Fibroblast of the aortic adventitia (primary cell): Measurements from ENCODE around the gene MCM3AP. TPM values are rescaled to one million over a fixed set of nuclear protein-coding genes. Genes with fewer than 3 reads are reported as not detected.

Experiments
- DNase-seq: peaks from one replicate; pipeline ENCODE4 v3.0.0-alpha.2; 2010; ENCODE audit warnings: low read depth
- H3K4me3 ChIP-seq: 2 replicates; pipeline ENCODE4 v1.5.1; 2011; ENCODE audit warnings: low read depth, mild to moderate bottlenecking, control low read depth, low read length, moderate library complexity
- CTCF ChIP-seq: IDR thresholded peaks from 2 replicates; pipeline ENCODE4 v1.5.1; 2011; ENCODE audit warnings: mild to moderate bottlenecking, low read length, control low read depth, inconsistent platforms; ENCODE audit not compliant: insufficient read depth
- total RNA-seq: library from RNA; depleted of rRNA; stranded (reverse); fragments of >200 nt; gene quantifications from 2 replicates; pipeline ENCODE4 v1.2.3, GENCODE V29; 2012; ENCODE audit warnings: low replicate concordance

The MCM3AP gene
- total RNA-seq, 1 donor, result 66.4 TPM

- TF ChIP-seq CTCF, result no peak
- DNase-seq, result no peak
These were observed 74.9 kb downstream of the MCM3AP start for GRCh38 chr21:46210378-46211136.

GRCh38 chr21:46208761-46209721 lies 76.4 kb downstream of the MCM3AP start:
- no peak for DNase-seq
- TF ChIP-seq CTCF, result no peak

More at GRCh38 chr21:46210378-46211136, 74.9 kb downstream of the MCM3AP start:
- H3K4me3 ChIP-seq, result no peak overlapping the region

GRCh38 chr21:46207920-46208591 lies 77.4 kb downstream of the MCM3AP start:
- TF ChIP-seq CTCF, result no peak
- no peak for DNase-seq
- no peak overlapping the region for H3K4me3 ChIP-seq

More at GRCh38 chr21:46208761-46209721, 76.4 kb downstream of the MCM3AP start:
- H3K4me3 ChIP-seq, result no peak overlapping the region

GRCh38 chr21:46207006-46207919 lies 78.1 kb downstream of the MCM3AP start:
- H3K4me3 ChIP-seq, result no peak overlapping the region
- TF ChIP-seq CTCF, result no peak
- DNase-seq, result no peak

- no peak for DNase-seq
- TF ChIP-seq CTCF, result no peak
- H3K4me3 ChIP-seq, result no peak overlapping the region
These were observed 79.0 kb downstream of the MCM3AP start for GRCh38 chr21:46206163-46207005.
